Vagina (tissue), 2 donors: ENCODE data around the gene IMP3.

Source experiments
- CTCF ChIP-seq, 3 experiments: fragments of 450-650 bp in 2 of 3; fragments of 200-600 bp in 1 of 3; sonication (generic) in 1 of 3; IDR thresholded peaks; one replicate each; pipeline ENCODE4 v1.5.1; 2017 to 2019; ENCODE audit warnings: antibody characterized with exemption in 3 of 3, mild to moderate bottlenecking in 2 of 3, moderate library complexity in 2 of 3
- POLR2A ChIP-seq, 2 donors: fragments of 450-650 bp; IDR thresholded peaks; one replicate each; pipeline ENCODE4 v1.6.1; 2017; ENCODE audit warnings: antibody characterized with exemption in 2 of 2, mild to moderate bottlenecking in 2 of 2, moderate library complexity in 2 of 2
- POLR2AphosphoS5 ChIP-seq, 2 donors: sonication (generic); formaldehyde crosslinking; IDR thresholded peaks; one replicate each; pipeline ENCODE4 v1.9.0; 2017; ENCODE audit warnings: antibody characterized with exemption in 2 of 2, mild to moderate bottlenecking in 2 of 2, low read depth in 1 of 2; ENCODE audit not compliant: insufficient read depth in 1 of 2

GRCh38 chr15:75654201-75654907 lies 14.3 kb upstream of the IMP3 start:
- TF ChIP-seq CTCF (IDR thresholded peaks at IDR 0.05) (no peak), POLR2A (IDR thresholded peaks at IDR 0.05) (no peak), POLR2AphosphoS5 (IDR thresholded peaks at IDR 0.05; ENCODE audit: insufficient read depth in 1 of 2, low read depth in 1 of 2) (no peak)
